GM18505 (cell line): Measurements from ENCODE around the gene RPL31.

Experiments used
- ATAC-seq: cut with Tn5 transposase; IDR thresholded peaks from one replicate; pipeline ENCODE4 v1.9.1; 2021; ENCODE audit not compliant: unreplicated experiment
- POLR2A ChIP-seq: IDR thresholded peaks from 4 replicates; pipeline ENCODE4 v1.6.1; 2011; ENCODE audit warnings: borderline replicate concordance; ENCODE audit not compliant: insufficient read depth, insufficient read length; ENCODE audit errors: extremely low read depth

Gene RPL31

GRCh38 chr2:100992262-100992661 is 9.8 kb upstream of the RPL31 start:
- TF ChIP-seq POLR2A, result no peak
- no peak for ATAC-seq

DNA sequence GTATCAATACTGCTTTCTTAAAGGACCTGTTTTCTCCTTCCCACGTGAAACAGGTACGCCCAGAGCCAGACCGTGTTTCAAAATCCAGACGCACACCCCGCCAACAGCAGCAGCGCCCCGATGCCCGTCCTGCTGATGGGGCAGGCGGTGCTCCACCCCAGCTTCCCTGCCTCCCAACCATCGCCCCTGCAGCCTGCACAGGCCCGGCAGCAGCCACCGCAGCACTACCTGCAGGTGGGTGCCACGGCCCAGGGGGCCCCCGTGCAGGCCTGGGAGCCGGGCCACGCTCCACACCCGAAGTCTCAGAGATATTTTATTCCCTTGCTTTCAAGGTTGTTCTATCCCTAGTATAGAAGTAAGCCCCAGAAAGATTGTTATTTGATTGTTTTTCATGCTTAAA is 8.8 kb upstream of the RPL31 start:
- ATAC-seq, result no peak

GRCh38 chr2:100995309-100996075 is 6.6 kb upstream of the RPL31 start:
- no peak for TF ChIP-seq POLR2A
- ATAC-seq, result no peak

More for the DNA sequence above, 8.8 kb upstream of the RPL31 start:
- TF ChIP-seq POLR2A, result no peak

- ATAC-seq, result no peak
- no peak for TF ChIP-seq POLR2A
These were observed 4.4 kb upstream of the RPL31 start for GRCh38 chr2:100997509-100998234.

- ATAC-seq, result no peak
- no peak for TF ChIP-seq POLR2A
These were observed 3.9 kb upstream of the RPL31 start for GRCh38 chr2:100998235-100998573.

DNA sequence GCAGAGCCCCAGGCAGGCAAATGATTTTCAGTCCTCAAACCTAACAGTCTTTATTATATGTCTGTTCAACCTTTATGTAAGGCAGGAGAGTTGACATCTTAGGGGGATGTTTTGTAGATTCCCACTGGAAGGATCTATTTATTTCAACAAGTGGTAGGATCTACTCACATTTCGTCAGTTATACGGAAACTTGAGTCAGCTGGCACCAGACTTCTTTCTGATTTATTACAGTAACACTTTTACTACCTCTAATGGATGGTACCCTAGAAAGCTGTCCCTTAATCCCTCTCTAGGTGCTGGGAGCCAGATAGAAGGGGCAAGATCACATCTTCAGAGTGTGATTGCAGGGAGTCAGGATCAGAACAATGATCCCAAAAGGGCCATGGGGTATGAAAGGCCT is 2.1 kb upstream of the RPL31 start:
- no peak for ATAC-seq
- no peak for TF ChIP-seq POLR2A

DNA sequence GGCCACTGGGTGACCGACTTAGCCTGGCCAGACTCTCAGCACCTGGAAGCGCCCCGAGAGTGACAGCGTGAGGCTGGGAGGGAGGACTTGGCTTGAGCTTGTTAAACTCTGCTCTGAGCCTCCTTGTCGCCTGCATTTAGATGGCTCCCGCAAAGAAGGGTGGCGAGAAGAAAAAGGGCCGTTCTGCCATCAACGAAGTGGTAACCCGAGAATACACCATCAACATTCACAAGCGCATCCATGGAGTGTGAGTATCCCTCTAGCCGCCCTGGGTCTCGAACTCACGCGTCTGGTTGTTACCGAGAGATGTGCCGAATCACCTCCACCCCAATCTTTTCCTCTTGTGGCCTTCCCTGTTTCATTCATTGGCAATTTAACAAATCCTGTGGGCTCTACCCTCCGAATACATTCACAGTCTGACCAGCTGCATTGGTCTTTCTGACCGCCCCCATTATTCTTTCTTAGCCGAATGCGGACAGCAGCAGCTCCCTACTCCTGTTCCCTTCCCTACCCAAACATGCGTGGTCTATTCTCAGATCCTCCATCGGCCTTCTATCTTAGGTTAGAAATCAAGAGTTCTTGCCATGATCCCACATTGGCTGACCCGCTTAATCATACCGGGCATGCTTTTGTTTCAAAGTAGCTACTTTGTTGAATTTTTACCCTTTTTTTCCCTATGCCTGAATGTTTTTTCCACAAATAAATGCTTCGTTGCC is 631 bp downstream of the RPL31 start:
- TF ChIP-seq POLR2A, result no peak
- ATAC-seq, result peak; percentile 4

DNA sequence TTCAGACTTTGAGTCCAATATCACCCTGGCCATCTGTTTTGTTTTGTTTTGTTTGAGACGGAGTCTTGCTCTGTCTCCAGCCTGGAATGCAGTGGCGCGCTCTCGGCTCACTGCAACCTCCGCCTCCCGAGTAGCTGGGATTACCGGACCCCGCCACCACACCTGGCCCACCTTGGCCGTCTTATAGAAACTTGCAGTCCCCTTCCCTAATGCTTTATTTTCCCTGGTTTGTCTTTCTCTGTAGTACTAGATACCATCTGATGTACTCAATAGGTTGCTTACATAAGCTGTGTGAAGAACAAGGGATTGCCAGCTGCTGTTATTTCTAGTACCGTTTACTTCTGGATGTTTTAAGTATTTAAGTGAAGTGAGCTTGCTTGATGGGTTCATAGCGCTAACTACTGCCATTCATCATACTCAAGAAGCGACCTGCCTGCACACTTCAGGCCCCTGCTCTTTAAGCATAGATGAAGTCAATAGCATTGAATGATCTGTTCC is 1.2 kb downstream of the RPL31 start:
- TF ChIP-seq POLR2A, result no peak
- no peak for ATAC-seq

GRCh38 chr2:101004620-101005325 is 2.7 kb downstream of the RPL31 start:
- no peak for TF ChIP-seq POLR2A

GRCh38 chr2:101006065-101006715 is 4.1 kb downstream of the RPL31 start:
- TF ChIP-seq POLR2A, result no peak
- no peak for ATAC-seq

More at GRCh38 chr2:101004620-101005325, 2.7 kb downstream of the RPL31 start:
- no peak for ATAC-seq

- TF ChIP-seq POLR2A, result peak; percentile 41
- ATAC-seq, result no peak
These were observed 5.6 kb downstream of the RPL31 start for GRCh38 chr2:101007415-101008345.
